Midbrain (tissue), 1 donor: Measurements from ENCODE around the gene TENM4.

Source experiments
- DNase-seq: peaks from one replicate; lab custom pipeline; 2025; lab: John Stamatoyannopoulos, UW

TENM4 gene

GRCh38 chr11:78657968-78658839 lies 782.6 kb downstream of the TENM4 start:
- no peak for DNase-seq

GRCh38 chr11:78657441-78657840 lies 783.4 kb downstream of the TENM4 start:
- DNase-seq, result no peak

- DNase-seq, result no peak
These were observed 783.8 kb downstream of the TENM4 start for GRCh38 chr11:78656984-78657383.

DNA sequence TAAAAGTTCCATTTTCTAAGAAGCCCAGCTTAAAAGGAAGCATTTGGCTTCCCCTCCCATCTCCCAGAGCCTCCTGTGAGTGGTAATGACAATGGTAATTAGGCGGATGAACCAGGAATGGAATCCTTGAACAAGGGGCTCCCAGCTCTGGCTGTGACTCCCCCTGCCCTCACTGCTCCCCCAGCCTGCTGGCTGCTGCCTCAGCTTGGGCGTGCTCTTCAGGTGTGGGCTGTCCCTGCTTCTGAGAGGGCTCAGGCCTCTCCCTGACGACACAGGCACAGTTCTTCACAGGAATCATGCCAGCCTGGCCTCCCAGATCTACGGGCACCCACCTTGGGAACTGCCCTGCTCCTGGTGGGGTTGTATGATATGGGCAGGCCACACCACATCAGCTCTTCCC lies 784.5 kb downstream of the TENM4 start:
- no peak for DNase-seq

DNA sequence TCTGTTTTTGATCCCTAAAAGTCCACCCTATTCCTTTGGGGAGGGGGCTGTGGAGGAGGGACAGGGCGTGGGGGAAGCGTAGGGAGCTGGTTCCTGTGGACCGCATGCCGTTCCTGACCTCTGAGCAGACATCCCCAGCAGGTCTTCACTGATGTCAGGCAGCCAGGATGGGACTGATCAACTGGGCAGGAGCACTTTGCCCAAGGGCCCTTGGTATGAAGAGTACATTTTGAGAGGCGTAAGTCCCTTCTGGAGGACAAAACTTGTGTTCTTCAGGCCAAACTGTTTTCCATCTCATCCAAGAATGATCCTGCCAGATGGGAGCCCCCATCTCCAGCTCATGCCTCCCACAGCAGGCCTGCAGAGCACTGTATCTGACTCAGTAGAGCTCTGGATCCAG lies 785.3 kb downstream of the TENM4 start:
- DNase-seq, result no peak

DNA sequence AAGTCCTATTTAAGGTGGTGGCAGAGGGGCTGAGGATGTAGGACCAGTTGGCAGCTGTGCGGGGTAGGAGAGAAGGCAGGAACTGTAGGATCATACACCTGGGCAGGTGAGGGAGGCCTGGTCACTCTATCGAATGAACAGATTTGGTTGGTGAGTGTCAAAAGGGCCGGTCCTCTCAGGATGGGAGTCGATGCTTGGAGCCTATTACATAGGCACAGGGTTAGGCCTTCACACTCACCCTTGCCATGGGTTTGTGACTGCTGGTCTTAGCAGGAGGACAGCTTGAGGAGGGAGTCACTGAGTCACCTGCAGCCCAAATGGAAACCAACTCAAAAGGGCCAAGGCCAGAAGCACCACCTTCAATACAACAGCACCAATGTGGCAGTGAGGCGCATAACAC lies 786.0 kb downstream of the TENM4 start:
- no peak for DNase-seq

DNA sequence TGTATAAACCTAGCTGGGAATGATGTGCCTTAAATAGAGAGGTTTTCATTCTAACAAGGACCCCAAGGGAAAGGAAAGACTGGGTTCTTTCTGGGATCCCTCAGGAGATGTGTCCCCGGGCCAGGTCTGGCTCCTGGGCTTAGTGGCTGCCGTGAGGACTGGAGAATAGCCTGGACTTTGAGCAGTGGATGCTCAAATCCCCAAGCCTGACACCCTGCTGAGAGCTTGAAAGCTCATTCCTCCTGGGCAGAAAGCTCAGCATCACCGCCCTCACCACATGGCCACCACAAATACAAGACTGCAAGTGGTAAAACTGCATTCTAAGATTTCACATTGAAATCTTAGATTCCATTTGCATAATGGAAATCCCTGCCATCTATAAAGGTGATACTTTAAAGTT lies 786.8 kb downstream of the TENM4 start:
- no peak for DNase-seq

DNA sequence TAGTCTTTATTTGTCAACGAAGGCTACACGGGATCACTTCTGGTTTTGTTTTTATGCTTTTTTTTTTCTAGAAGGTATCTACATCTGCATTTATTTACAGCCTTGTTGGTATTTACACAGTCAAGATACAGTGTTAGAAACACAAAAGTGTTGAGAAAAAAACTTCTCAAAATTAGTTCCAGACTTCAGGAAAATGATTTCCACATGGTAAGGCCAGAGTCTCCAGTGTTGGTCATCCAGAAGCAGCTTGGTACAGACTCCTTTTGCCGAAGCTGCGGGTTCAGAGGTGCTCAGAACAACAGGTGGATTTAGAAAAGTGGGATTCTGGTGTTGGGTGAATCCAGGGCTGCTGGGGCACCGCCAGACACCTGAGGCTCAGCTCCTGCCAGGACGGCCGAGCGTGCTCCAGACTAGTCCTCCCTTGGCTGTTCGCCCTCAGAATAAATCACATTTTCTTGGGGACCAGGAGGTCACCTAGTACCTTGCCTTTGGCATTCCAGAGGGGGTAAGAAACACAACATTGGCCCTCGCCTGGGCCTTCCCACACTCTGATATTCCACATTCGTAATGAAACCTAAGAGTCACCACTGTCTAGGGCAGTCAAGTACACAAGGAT lies 787.4 kb downstream of the TENM4 start:
- DNase-seq, result no peak

GRCh38 chr11:78652843-78653239 lies 788.0 kb downstream of the TENM4 start:
- DNase-seq, result no peak

DNA sequence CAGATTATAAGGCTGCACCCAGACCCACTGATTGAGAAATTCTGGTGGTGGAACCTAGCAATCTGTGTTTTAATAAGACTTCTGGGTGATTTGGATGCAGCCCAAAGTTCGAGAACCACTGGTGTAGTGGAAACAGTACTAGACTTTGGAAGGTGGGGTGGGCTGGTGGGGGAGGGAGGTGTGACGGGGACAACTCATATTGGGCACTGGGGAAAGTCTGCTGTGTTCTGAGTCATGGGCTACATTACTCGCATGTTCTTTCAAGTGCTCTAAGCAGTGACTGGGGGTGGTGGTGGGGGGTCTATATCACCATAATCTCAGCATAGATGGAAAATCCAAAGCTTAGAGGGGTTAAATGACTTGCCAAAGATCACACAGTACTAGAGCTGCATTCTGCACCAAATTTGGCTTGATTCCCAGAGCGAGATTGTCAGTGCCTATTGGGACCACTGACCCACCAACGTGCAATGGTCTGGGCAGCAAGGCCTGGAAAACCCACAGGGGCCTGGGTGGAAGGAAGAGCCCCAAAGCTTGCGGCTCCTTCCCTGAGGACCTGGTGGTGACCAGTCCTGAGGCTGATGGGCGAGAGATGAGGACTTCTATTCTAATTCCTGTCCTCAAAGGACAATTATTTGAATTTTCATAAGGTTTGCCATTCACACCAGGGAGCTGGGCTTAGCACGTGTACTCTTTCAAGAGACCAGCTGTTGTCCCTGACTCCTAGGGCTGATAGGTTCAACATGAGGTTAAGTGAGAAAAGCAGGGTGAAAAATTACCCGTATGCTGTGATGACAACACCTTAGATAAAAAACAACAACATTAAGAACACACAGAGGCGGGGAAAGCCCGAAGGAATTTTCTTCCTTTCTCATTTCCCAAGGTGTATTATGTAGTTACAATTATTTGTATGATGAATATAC lies 788.6 kb downstream of the TENM4 start:
- no peak for DNase-seq

GRCh38 chr11:78651136-78651775 lies 789.6 kb downstream of the TENM4 start:
- DNase-seq, result no peak

- DNase-seq, result no peak
These were observed 791.2 kb downstream of the TENM4 start for GRCh38 chr11:78649361-78650215.

DNA sequence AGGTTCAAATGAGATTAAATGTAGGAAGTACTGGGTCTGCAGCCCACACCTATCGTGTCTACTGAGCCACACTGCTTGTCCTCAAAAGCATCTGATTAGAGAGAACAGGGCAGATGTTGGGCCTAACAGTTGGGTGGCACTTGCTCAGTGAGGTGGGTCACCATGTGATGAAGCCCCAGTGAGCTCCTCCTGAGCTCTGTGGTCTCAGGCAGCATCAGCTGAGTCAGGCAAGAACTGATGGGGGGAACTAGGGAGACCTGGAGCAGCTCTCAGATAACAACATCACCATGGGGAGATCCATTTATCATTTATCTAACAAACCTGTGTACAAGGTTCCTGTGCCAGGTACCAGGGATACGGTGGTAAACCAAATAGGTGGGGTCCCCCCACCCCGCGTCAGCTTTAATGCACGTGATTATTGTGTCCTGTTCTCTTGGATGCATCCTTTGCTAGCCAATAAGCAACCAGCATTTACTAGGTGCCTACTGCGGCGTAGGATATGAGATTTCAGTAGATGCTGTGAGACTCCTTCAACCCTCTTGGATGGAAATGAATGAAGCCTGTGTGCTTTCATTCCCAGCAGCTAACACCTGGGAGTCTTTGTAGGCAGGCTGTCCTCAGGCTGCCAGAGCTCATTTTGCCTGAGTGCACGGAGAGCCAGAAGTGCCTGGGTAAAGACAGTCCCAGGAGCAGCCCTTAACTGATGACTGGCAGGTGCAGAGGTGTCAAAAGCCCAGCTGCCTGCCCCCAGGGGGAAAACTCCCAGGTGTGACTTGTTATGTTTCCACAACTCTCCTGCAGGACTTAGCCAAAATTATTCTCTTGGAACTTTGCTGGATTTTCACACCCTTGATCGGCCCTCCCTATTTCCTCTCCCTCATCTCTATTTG lies 792.6 kb downstream of the TENM4 start:
- DNase-seq, result no peak

GRCh38 chr11:78647266-78647915 lies 793.4 kb downstream of the TENM4 start:
- DNase-seq, result no peak

DNA sequence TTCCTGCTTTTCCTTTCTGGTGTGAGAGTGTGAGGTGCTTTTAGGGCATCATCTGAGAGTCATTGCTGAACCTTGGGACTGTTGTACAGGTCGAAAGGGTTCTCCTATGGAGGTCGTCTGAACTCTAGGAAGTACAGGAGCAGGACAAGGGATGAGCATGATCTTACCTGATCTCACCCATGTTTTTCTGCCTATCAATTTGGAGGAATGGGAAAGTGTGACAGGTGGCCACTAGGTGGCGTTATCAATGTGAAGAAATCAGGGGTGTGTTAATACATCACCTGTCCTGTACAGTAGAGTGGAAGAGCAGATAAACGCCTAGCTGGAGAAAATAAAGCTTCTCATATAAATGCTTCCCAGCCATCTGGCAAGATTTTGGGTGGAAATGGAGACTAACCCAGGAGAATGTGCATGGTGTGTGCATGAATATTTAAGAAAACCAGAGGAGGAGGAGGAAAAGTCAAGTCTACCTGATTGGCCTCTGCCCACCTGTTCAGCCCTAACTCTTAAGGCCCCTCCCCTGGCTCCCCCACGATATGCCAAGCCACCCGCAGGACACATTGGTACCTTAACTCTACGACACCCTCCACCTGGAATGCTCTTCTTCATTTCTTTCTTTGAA lies 794.2 kb downstream of the TENM4 start:
- peak; percentile 47 for DNase-seq

DNA sequence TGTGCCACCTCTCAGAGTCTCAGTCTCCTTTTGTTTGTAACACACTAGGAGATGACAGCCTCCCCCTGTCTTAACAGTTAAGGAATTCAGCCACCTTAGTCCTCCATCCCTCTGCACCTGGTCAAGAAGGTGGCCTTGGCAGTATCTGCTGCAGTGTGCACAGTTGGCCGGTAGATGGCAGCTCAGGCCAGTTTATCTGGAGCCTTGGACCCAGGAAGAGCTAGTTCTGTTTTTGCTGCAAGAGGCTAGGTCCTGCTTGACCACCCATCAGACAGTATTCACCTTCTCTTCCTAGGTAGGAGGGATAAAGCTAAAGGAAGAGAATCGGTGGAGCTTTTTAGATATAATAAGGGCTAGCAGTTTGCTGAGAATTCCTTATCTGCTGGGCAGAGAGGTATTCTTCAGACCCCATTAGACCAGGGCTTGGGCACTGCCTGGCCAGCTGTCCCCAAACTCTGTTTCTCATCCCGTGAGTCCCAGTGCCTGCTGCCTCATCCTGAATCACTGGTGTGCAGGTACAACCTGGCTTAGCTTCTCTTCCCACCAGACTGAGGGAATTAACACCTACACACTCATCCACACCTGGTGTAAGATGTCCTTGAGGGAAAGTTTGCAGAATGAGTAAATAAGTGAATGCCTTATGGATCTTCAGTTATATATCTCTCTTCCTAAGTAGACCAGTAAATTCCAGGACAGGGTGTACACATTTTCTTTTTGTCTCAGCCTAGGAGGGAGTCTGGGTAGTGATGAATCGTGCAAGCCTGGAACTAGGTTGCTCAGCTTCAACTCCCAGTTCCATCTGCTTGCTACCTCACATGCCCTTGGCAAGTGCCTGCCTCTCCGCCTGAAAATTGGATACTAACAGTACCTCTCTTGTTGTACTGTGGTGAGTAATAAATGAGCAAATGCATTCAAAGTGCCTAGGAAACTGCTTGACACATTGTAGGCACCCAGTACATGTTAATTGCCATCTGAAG lies 795.3 kb downstream of the TENM4 start:
- peak; percentile 74 for DNase-seq

- DNase-seq, result no peak
These were observed 797.2 kb downstream of the TENM4 start for GRCh38 chr11:78643676-78644056.
